IMR-90 (cell line): Measurements from ENCODE around the gene RCHY1. TPM values are rescaled to one million over a fixed set of nuclear protein-coding genes. Genes with fewer than 3 reads are reported as not detected.

Experiments
- ATAC-seq: fragments of 200-7000 bp; cut with Tn5 transposase; 2 replicates; pipeline ENCODE4 v1.9.1; 2020; ENCODE audit warnings: low read depth, mild to moderate bottlenecking, moderate library complexity
- BruUV-seq: library from RNA; stranded (reverse); fragments of 400-500 nt; replicated peaks from 2 replicates; lab custom pipeline; 2021; lab: Mats Ljungman, UMichigan
- CTCF ChIA-PET: fragments of 300-600 bp; formaldehyde crosslinking; extraction: SDS; loops from one replicate; lab custom pipeline; 2021; ENCODE audit warnings: antibody characterized with exemption; lab: Yijun Ruan, JAX
- POLR2A ChIA-PET: fragments of 300-600 bp; sonication (Branson Sonifier 250); formaldehyde crosslinking; loops from one replicate; lab custom pipeline; 2022; ENCODE audit warnings: antibody characterized with exemption; ENCODE audit not compliant: unreplicated experiment; lab: Charles Lee
- DNase-seq: peaks from one replicate; pipeline ENCODE4 v3.0.0; 2013
- H2AFZ ChIP-seq: replicated peaks from 2 replicates; pipeline ENCODE3; 2013; ENCODE audit warnings: low read length, mild to moderate bottlenecking; ENCODE audit not compliant: poor library complexity
- H2AK5ac ChIP-seq: 2 replicates; pipeline ENCODE4 v1.6.1; 2013; ENCODE audit warnings: low read depth, low read length, inconsistent platforms
- H2AK9ac ChIP-seq: replicated peaks from 2 replicates; pipeline ENCODE3; 2013; ENCODE audit warnings: mild to moderate bottlenecking, low read depth, low read length, moderate library complexity; ENCODE audit not compliant: poor library complexity
- H2BK120ac ChIP-seq: 2 replicates; pipeline ENCODE4 v1.6.1; 2013; ENCODE audit warnings: low read depth, low read length, inconsistent platforms
- H2BK15ac ChIP-seq: 3 replicates; pipeline ENCODE4 v1.6.1; 2013; ENCODE audit warnings: low read depth, low read length, inconsistent platforms
- H2BK20ac ChIP-seq: 2 replicates; pipeline ENCODE4 v1.6.1; 2013; ENCODE audit warnings: low read depth, mild to moderate bottlenecking, inconsistent platforms, low read length, moderate library complexity
- H2BK5ac ChIP-seq: 2 replicates; pipeline ENCODE4 v1.6.1; 2013; ENCODE audit warnings: mild to moderate bottlenecking, low read depth, low read length, inconsistent platforms; ENCODE audit not compliant: poor library complexity, severe bottlenecking
- H3K14ac ChIP-seq: replicated peaks from 2 replicates; pipeline ENCODE4 v1.6.1; 2013; ENCODE audit warnings: low read depth, low read length, inconsistent platforms
- H3K18ac ChIP-seq: 2 replicates; pipeline ENCODE4 v1.6.1; 2013; ENCODE audit warnings: low read depth, low read length, control low read depth
- H3K23ac ChIP-seq: 2 replicates; pipeline ENCODE4 v1.6.1; 2013; ENCODE audit warnings: low read depth, low read length, inconsistent platforms
- H3K27ac ChIP-seq: 2 replicates; pipeline ENCODE4 v1.5.1; 2013; ENCODE audit warnings: mild to moderate bottlenecking, control low read depth, low read length; ENCODE audit not compliant: insufficient read depth
- H3K27me3 ChIP-seq: 2 replicates; pipeline ENCODE4 v1.6.1; 2013; ENCODE audit warnings: low read length; ENCODE audit not compliant: control insufficient read depth, insufficient read depth
- H3K36me3 ChIP-seq: 2 replicates; pipeline ENCODE4 v1.6.1; 2013; ENCODE audit warnings: low read length, mixed read lengths; ENCODE audit not compliant: control insufficient read depth, insufficient read depth
- H3K4ac ChIP-seq: 2 replicates; pipeline ENCODE4 v1.6.1; 2013; ENCODE audit warnings: low read depth, low read length, inconsistent platforms
- H3K4me1 ChIP-seq: 2 replicates; pipeline ENCODE4 v1.6.1; 2013; ENCODE audit warnings: low read length, mixed read lengths; ENCODE audit not compliant: control insufficient read depth, insufficient read depth
- H3K4me2 ChIP-seq: 2 replicates; pipeline ENCODE4 v1.6.1; 2013; ENCODE audit warnings: low read depth, mild to moderate bottlenecking, control low read depth, low read length, moderate library complexity
- H3K4me3 ChIP-seq: 2 replicates; pipeline ENCODE4 v1.5.1; 2013; ENCODE audit warnings: low read depth, mild to moderate bottlenecking, control low read depth, low read length, moderate library complexity; ENCODE audit not compliant: insufficient read depth
- H3K56ac ChIP-seq: 2 replicates; pipeline ENCODE4 v1.6.1; 2013; ENCODE audit warnings: low read length, inconsistent platforms; ENCODE audit not compliant: insufficient read depth; ENCODE audit errors: extremely low read depth
- H3K79me1 ChIP-seq, 2 experiments: 2 replicates each; pipeline ENCODE4 v1.6.1; 2013; ENCODE audit warnings: low read length in 2 of 2, inconsistent platforms in 1 of 2, low read depth in 1 of 2
- H3K9ac ChIP-seq: 2 replicates; pipeline ENCODE4 v1.6.1; 2013; ENCODE audit warnings: low read depth, low read length, control low read depth
- H3K9me1 ChIP-seq: 2 replicates; pipeline ENCODE4 v1.6.1; 2013; ENCODE audit warnings: low read length, inconsistent platforms; ENCODE audit not compliant: insufficient read depth
- H3K9me3 ChIP-seq: 2 replicates; pipeline ENCODE4 v1.6.1; 2013; ENCODE audit warnings: low read length; ENCODE audit not compliant: control insufficient read depth, insufficient read depth
- H4K20me1 ChIP-seq: 2 replicates; pipeline ENCODE4 v1.6.1; 2013; ENCODE audit warnings: low read length, inconsistent platforms; ENCODE audit not compliant: insufficient read depth
- H4K5ac ChIP-seq: 2 replicates; pipeline ENCODE4 v1.6.1; 2013; ENCODE audit warnings: mild to moderate bottlenecking, low read depth, low read length, control low read depth
- H4K8ac ChIP-seq, 2 experiments: 2 replicates each; pipeline ENCODE4 v1.6.1; 2013; ENCODE audit warnings: low read depth in 2 of 2, low read length in 2 of 2, control low read depth in 1 of 2, inconsistent platforms in 1 of 2
- H4K91ac ChIP-seq: 2 replicates; pipeline ENCODE4 v1.6.1; 2013; ENCODE audit warnings: low read depth, low read length, inconsistent platforms; ENCODE audit not compliant: insufficient read depth
- CEBPB ChIP-seq: IDR thresholded peaks from 2 replicates; pipeline ENCODE4 v1.6.1; 2012; ENCODE audit warnings: low read depth, low read length, improper control_type of control experiment
- MAZ ChIP-seq: IDR thresholded peaks from 2 replicates; pipeline ENCODE4 v1.6.1; 2012; ENCODE audit warnings: low read depth, mild to moderate bottlenecking, low read length, improper control_type of control experiment, moderate library complexity, borderline replicate concordance
- WGBS, 2 experiments: methylation state at CpG; one replicate each; pipeline versions ENCODE4 v1.1.5 to v1.1.7; 2013; ENCODE audit warnings: missing lambda C conversion rate in 2 of 2; ENCODE audit not compliant: insufficient read length in 1 of 2; ENCODE audit errors: extremely low coverage in 2 of 2; 5-methylcytosine and 5-hydroxymethylcytosine counted together
- dilution Hi-C: fragments of 300-500 bp; cut with HindIII; formaldehyde crosslinking; loops from one replicate; pipeline ENCODE4 v1.14.3; 2018; ENCODE audit warnings: low sequenced_read_pairs; ENCODE audit not compliant: unreplicated experiment
- in situ Hi-C: fragments of 300-500 bp; cut with MboI; formaldehyde crosslinking; loops from 3 replicates; pipeline ENCODE4 v1.14.3; 2019; ENCODE audit warnings: low sequenced_read_pairs, inconsistent platforms, mixed read lengths
- intact Hi-C: fragments of 100-400 bp; cut with micrococcal nuclease; formaldehyde crosslinking; loops from 2 replicates; pipeline ENCODE4 v1.10.0; 2022
- polyA plus RNA-seq, 3 experiments: library from polyadenylated mRNA; depleted of rRNA; stranded (reverse); fragments of >200 nt; gene quantifications; 2 replicates each; pipeline ENCODE4 v1.2.3, GENCODE V29; 2012; ENCODE audit warnings: low replicate concordance in 1 of 3
- total RNA-seq: library from RNA; depleted of rRNA; stranded (reverse); fragments of >200 nt; gene quantifications from 2 replicates; pipeline ENCODE4 v1.2.3, GENCODE V29; 2012

Gene RCHY1
- total and polyA plus RNA-seq, 2 of the 4 experiments (the other 2 are of a cell fraction) = 20.1 to 22.4 TPM

DNA sequence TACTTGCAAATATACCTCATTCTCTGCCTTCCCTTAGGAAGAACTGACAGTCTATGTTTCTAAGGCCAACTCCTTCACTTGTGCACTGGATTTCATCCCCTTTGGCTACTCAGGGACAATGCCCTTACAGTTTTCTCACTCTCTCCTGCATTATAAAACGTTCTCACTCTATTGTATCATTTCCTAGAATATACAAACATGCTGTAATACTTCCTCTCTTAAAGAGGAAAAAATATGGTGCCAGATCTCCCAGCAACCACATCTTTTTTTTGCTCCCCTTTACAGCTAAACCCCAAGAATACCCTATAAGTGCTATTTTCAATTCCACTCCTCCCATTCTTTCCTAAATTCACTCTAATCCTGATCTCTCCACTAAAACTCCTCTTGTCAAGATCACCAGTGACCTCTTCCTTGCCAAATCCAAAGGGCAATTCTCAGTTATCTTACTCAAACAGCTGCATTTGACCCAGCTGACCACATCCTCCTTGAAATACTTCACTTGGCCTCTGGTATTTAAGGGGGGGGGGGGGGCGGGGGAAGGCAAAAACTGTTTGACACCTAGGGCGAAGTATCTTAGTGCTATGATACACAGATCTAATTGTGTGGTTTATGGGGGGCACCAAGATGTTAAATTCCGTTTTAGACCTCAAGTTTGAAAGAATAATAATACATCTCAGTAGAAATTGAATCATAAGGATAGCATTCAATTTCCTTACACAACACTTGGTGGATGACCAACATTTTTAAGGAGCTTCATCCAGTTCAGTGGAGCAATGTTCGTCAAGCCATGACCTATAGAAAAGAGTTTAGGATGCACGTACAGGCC is 1.6 kb downstream of the RCHY1 start:
- intact Hi-C loops = no loop called here
- Histone ChIP-seq H4K91ac (no peak overlapping the region), H3K23ac (peak overlapping the region; percentile 93), H3K9me3 (no peaks in the 10 kb centered on the region), H3K27me3 (no peaks in the 10 kb centered on the region), H3K79me1 (peaks cover 33 to 54% of the 10 kb centered on the region in 2 experiments), H4K5ac (peak overlapping the region; percentile 30; the same call in 1 of the 2 replicates), H4K8ac (peak overlapping the region; percentile 4 to 96; a peak in 3 of 4 replicates), H3K9ac (no peak overlapping the region; the same call in 1 of the 2 replicates), H3K4me3 (peak overlapping the region; percentile 67), H2AK5ac (peak overlapping the region; percentile 33), H2BK5ac (peak overlapping the region; percentile 85), H4K20me1 (no peaks in the 10 kb centered on the region; the same call in 1 of the 2 replicates), H2AK9ac (no peak overlapping the region), H3K27ac (peak overlapping the region; percentile 54; the same call in 1 of the 2 replicates), H3K4me2 (peak overlapping the region; percentile 80), H2BK20ac (peak overlapping the region; percentile 11; the same call in 1 of the 2 replicates), H3K56ac (peak overlapping the region; percentile 39; the same call in 1 of the 2 replicates), H2BK120ac (no peak overlapping the region), H3K4ac (peak overlapping the region; percentile 50; the same call in 1 of the 2 replicates), H3K4me1 (peaks cover 4% of the 10 kb centered on the region; the same call in 1 of the 2 replicates), H3K18ac (peak overlapping the region; percentile 37; the same call in 1 of the 2 replicates), H3K14ac (peak overlapping the region; percentile 46), H2AFZ (no peak overlapping the region), H2BK15ac (peak overlapping the region; percentile 33; the same call in 1 of the 3 replicates), H3K9me1 (no peaks in the 10 kb centered on the region; the same call in 1 of the 2 replicates), H3K36me3 (peaks cover 2% of the 10 kb centered on the region)
- TF ChIP-seq MAZ = no peak
- TF ChIP-seq CEBPB = peak; percentile 65
- CTCF ChIA-PET = no interaction called here
- WGBS, 2 experiments = 0% methylated on average over 1 of the region's 6 CpGs; no CpG with 5 or more reads in 1 of the 2 experiments
- BruUV-seq = no TSS peak
- ATAC-seq (peak; percentile 2; the same call in 1 of the 2 replicates), DNase-seq (peak; percentile 54)
- dilution Hi-C loops = no loop called here
- POLR2A ChIA-PET = no interaction called here
- in situ Hi-C loops = no loop called here
